Measurements from ENCODE around the gene MTA1. TPM values are rescaled to one million over a fixed set of nuclear protein-coding genes. Genes with fewer than 3 reads are reported as not detected.

Gene MTA1
- total RNA-seq, 4 donors from 2014 or later: 67.5 to 213 (median 95.3) TPM

DNA sequence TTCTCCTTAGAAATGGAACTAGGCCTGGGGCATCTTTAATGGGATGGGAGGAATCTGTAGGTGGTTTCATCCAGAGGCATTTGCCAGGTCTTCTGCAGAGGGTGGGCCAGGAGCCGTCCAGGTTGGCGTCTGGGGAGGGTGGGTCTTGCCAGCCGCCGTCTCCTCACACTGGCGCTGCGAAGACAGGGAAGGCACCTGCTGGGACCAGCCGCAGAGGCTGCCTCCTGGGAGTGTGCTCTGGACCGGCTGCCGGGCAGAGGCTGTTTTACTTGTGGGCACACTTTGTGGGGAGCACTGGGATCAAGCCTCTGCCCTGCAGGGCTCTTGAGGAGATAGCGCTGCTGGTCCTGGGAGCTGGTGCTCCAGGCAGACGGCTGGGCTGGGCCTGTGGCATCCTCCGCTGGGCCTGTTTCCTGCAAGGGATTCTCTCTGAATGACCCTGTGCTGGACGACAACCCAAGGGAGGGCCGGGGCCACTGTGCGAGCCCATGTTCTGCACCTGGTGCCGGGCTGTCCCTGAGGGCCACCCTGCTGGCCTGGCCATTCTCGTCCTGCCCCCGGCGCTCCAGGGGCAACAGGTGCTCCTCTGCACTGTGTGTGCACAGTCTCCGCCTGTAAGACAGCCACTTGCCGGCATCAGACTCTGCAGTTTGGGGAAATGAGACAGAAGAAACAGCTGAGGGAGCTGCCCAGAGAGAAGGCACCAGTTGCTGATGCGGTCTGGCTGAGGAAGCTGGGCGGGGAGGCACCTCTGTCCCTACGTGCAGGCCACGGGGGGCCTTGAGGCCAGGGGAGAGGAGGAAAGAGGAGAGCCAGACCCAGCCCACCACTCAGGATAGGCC is 31.3 kb upstream of the MTA1 start:
- Histone ChIP-seq H3K27ac (peak overlapping the region in 1 of 4 donors; percentile 56), H3K4me3 (no peak overlapping the region), H3K36me3 (peaks cover 0 to 89% (median 1%) of the 10 kb centered on the region in 3 donors), H3K4me1 (peaks cover 0 to 29% (median 10%) of the 10 kb centered on the region in 4 donors), H3K9me3 (no peaks in the 10 kb centered on the region), H3K27me3 (no peaks in the 10 kb centered on the region)
- WGBS, 2 donors: 85 to 88% methylated on average over 19 to 25 of the region's 25 CpGs
- TF ChIP-seq POLR2A (IDR thresholded peaks at IDR 0.05) (no peak), EP300 (IDR thresholded peaks at IDR 0.05) (no peak)
- TF ChIP-seq, protein P1, sequence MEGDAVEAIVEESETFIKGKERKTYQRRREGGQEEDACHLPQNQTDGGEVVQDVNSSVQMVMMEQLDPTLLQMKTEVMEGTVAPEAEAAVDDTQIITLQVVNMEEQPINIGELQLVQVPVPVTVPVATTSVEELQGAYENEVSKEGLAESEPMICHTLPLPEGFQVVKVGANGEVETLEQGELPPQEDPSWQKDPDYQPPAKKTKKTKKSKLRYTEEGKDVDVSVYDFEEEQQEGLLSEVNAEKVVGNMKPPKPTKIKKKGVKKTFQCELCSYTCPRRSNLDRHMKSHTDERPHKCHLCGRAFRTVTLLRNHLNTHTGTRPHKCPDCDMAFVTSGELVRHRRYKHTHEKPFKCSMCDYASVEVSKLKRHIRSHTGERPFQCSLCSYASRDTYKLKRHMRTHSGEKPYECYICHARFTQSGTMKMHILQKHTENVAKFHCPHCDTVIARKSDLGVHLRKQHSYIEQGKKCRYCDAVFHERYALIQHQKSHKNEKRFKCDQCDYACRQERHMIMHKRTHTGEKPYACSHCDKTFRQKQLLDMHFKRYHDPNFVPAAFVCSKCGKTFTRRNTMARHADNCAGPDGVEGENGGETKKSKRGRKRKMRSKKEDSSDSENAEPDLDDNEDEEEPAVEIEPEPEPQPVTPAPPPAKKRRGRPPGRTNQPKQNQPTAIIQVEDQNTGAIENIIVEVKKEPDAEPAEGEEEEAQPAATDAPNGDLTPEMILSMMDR (IDR thresholded peaks at IDR 0.05): no peak
- no peak for DNase-seq (ENCODE audit: low spot score in 2 of 2)

DNA sequence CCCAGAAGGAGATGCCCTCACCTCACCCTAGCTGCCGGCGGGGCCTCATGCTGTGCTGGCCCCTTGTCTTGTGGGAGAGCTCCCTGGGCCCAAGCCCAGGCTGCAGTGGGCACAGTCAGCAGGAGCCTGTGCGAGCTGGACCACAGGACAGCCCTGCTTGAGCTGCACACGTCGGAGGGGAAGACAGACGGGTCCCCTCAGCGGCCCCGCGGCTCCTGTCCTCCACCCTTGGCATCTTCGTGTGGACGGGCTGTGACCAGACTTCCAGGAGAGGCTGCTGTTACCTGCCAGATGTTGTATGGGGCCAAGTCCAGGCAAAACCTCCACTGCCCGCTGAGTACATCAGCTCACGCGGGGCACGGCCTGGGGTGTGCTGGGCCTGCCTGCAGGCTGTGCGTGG is 30.7 kb upstream of the MTA1 start:
- WGBS, 2 donors: 74 to 81% methylated on average over 7 to 16 of the region's 16 CpGs
- peaks cover 0 to 89% (median 0%) of the 10 kb centered on the region in 3 donors for H3K36me3 ChIP-seq

DNA sequence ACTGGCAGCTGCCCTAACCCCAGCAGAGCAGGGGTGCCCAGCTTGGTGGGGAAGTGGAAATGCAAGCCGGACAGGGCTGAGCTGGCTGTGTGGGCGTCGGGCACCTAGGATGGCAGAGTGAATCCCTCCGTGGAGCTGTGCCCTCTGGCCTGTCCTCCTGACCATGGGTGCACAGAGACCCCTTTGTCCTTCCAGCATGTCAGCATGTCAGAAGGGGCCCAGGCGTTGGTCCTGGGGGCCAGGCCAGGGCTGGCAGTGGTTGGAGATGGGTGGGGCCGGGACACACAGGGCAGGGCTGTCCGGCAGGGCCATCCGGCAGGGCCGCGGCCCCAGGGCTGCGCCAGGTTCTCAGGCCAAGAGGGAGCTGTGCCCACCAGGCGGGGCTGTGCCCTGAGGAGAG is 30.1 kb upstream of the MTA1 start:
- Histone ChIP-seq H3K4me1 (peaks cover 0 to 35% (median 10%) of the 10 kb centered on the region in 4 donors), H3K4me3 (no peak overlapping the region), H3K27me3 (no peaks in the 10 kb centered on the region), H3K9me3 (no peaks in the 10 kb centered on the region), H3K36me3 (peaks cover 0 to 89% (median 0%) of the 10 kb centered on the region in 3 donors), H3K27ac (peak overlapping the region; percentile 22 to 70 (median 46))
- 29 to 53% methylated on average over 3 to 6 of the region's 12 CpGs for WGBS, 2 donors
- no peak for DNase-seq (ENCODE audit: low spot score in 2 of 2)
- TF ChIP-seq POLR2A (IDR thresholded peaks at IDR 0.05): no peak
- TF ChIP-seq, protein P1 (IDR thresholded peaks at IDR 0.05): no peak
- no peak for TF ChIP-seq EP300 (IDR thresholded peaks at IDR 0.05)

More for the DNA sequence above, 30.7 kb upstream of the MTA1 start:
- TF ChIP-seq, protein P1 (IDR thresholded peaks at IDR 0.05): no peak
- no peak for TF ChIP-seq POLR2A (IDR thresholded peaks at IDR 0.05)
- no peak for TF ChIP-seq EP300 (IDR thresholded peaks at IDR 0.05)
- H3K4me3 ChIP-seq: no peak overlapping the region
- H3K27me3 ChIP-seq: no peaks in the 10 kb centered on the region
- H3K27ac ChIP-seq: peak overlapping the region in 2 of 4 donors; percentile 37 to 56
- peaks cover 0 to 29% (median 10%) of the 10 kb centered on the region in 4 donors for H3K4me1 ChIP-seq
- no peak for DNase-seq (ENCODE audit: low spot score in 2 of 2)
- no peaks in the 10 kb centered on the region for H3K9me3 ChIP-seq

DNA sequence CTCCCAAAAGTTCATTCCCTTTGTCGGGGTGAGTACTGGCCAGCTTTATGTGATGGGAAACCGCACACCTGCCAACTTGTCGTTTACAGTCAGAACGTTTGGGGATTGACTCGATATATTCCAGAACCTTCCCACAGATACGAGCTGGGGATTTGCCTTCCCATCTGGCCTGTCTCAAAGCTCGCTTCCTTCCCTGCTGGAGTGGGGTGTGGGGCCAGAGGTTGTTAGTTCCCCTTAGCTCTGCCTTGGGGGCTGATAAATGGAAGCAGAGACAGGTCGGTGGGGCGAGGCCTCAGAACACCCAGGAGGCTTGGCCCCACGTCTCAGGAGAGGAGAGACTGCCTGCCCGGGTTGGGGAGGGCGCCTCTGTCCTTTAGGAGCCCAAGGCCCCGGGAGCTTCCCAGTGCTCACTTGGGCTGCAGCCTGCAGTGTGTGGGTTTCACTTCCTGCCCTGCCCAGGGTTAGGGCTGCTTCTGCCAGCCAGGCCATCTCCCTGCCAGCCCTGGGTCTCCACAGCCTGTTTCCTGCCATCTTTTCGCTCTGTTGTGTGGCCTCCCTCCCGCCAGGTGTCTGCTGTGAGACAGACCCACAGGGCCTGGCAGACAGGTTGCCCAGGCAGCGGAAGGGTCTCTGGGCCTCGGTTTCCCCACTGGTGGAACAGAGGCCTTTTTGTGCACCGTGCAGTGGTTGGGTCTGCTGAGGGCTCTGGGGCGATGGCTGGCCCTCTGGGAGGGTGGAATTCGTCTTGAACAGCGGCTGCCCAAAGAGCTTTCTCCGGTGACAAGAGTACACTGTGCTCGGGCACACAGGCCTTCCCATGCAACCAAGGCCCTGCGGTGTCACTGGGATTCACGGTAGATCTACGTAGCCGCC is 29.4 kb upstream of the MTA1 start:
- no peak overlapping the region for H3K4me3 ChIP-seq
- H3K27me3 ChIP-seq: no peaks in the 10 kb centered on the region
- no peaks in the 10 kb centered on the region for H3K9me3 ChIP-seq
- WGBS, 2 donors: 49 to 70% methylated on average over 17 to 27 of the region's 27 CpGs
- peaks cover 0 to 88% (median 0%) of the 10 kb centered on the region in 3 donors for H3K36me3 ChIP-seq
- TF ChIP-seq POLR2A (IDR thresholded peaks at IDR 0.05) (no peak), EP300 (IDR thresholded peaks at IDR 0.05) (no peak)
- TF ChIP-seq, protein P1 (IDR thresholded peaks at IDR 0.05): no peak
- peaks cover 0 to 35% (median 10%) of the 10 kb centered on the region in 4 donors for H3K4me1 ChIP-seq
- peak overlapping the region in 3 of 4 donors; percentile 22 to 70 (median 56) for H3K27ac ChIP-seq
- DNase-seq (ENCODE audit: low spot score in 2 of 2): no peak
